SHP77 (cell line): ENCODE data around the gene NNT.
"Not testable (repeated sequence)": the region's sequence is repeated elsewhere in the genome, so short reads cannot be mapped to it uniquely, and the experiment has no call there.

Experiments used
- DNase-seq, 2 experiments: peaks; one replicate each; lab custom pipeline; 2025; lab: John Stamatoyannopoulos, UW

NNT gene

DNA sequence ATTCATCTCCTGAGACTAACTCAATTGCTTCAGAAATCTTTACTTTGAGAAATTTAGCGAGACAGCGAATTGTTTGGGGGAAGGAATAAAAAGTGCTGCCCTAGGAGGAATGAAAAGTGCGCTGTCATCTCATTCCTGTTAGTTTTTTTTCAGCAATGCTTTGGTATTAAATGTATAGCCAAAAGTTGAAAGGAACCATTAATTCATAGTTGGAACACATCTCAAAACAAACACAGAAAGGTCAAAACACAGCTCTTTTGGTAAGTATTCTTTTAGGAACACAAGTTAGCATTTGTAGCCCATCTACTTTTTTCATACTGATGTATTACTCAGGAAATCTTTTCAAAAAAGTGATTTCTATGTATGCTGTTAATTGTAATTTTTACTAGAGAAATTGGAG lies 109.1 kb downstream of the NNT start:
- DNase-seq: no peak

DNA sequence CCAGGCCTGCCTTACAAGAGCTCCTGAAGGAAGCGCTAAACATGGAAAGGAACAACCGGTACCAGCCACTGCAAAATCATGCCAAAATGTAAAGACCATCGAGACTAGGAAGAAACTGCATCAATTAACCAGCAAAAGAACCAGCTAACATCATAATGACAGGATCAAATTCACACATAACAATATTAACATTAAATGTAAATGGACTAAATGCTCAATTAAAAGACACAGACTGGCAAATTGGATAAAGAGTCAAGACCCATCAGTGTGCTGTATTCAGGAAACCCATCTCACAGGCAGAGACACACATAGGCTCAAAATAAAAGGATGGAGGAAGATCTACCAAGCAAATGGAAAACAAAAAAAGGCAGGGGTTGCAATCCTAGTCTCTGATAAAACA lies 116.8 kb downstream of the NNT start:
- DNase-seq: not testable (repeated sequence)

DNA sequence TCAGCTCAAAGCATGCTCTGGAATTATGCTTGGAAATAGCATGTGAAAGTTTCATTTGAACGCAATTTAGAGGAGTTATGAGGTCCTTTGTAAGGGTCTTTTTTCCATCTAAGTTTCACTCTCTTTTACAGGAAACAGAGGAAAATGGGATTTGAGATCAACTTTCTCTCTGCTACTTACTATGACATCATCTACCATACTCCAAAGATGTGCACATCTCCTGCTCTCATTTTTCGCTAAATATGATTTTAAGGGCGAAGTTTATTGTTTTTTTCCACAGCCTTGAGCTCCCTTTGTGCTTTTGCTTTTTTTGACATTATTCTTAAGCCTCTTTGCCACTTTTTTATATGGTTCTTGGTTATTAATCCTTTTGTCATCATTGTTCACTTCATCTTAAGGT lies 125.6 kb downstream of the NNT start:
- DNase-seq: no peak

DNA sequence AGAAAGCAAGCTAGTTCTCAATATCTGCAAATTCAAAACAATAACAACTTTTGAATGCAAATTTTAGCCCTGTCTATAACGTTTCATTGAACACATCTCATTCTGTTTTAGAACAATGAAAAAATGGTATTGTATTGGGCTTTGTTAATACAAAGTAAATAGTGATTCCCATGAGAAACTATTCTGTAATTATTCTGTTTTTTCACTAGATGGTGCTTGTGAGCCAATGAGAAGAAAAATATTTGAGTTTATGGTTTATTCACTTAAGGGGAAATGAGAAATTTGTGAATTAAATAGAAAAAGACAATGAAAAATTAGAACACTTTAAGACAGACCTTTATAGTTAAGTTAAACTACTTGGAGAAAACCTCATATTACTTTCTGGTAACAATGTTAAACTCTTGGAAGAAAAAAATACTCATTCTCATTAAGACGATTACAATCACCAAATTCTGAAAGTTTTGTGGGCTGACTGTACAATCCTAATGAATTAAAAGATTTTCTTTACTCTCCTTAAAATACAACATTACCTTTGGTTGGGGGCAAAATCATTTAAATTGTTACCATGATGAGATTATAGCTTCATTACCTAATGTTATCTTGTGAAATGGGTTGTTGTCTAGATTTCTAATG lies 127.0 kb downstream of the NNT start:
- DNase-seq: peak; percentile 5 to 13

DNA sequence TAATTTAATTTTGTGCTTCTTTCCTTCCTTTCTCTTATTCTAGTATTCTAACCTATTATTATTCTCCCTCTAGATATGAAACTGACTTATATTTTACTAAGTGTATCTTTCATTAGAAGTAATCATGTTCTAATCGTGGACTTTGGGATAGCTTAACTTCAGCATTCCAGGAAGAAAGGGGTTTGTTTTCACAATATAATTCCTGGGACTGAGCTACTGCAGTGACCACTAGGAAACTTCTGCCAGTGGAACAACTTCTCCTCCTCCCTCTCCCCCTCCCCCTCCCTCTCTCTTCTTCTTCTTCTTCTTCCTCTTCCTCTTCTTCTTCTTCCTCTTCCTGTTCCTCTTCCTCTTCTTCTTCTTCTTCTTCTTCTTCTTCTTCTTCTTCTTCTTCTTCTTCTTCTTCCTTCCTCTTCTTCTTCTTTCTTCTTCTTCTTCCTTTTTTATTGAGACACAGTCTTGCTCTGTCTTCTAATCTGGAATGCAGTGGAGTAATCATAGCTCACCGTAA lies 127.9 kb downstream of the NNT start:
- DNase-seq: no peak

DNA sequence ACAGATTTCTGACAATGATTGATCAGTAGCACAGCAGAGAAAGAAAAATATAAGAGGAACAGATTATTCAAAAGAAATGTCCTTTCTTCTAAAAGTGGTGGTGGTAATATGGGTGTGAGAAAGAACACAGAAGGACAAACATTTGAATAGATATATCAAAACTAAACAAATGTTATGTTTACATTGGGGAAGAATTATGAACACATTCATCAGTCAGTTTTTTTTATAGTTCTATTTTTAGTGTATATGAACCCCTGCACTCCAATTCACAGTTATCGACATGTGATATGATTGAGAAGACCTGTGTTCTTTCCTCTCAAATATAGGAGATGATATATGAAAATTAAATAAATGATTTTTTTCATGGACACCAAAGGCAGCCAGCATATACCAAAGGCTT lies 128.6 kb downstream of the NNT start:
- no peak for DNase-seq

DNA sequence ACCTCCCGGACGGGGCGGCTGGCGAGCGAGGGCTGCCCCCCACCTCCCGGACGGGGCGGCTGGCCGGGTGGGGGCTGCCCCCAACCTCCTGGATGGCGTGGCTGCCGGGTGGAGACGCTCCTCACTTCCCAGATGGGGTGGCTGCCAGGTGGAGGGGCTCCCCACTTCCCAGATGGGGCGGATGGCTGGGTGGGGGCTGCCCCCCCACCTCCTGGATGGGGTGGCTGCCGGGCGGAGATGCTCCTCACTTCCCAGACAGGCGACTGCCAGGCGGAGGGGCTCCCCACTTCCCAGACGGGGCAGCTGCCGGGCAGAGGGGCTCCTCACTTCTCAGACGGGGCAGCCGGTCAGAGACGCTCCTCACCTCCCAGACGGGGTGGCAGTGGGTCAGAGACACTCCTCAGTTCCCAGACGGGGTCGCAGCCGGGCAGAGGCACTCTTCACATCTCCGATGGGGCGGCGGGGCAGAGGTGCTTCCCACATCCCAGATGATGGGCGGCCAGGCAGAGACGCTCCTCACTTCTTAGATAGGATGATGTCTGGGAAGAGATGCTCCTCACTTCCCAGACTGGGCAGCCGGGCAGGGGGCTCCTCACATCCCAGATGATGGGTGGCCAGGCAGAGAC lies 143.1 kb downstream of the NNT start:
- DNase-seq: not testable (repeated sequence)

DNA sequence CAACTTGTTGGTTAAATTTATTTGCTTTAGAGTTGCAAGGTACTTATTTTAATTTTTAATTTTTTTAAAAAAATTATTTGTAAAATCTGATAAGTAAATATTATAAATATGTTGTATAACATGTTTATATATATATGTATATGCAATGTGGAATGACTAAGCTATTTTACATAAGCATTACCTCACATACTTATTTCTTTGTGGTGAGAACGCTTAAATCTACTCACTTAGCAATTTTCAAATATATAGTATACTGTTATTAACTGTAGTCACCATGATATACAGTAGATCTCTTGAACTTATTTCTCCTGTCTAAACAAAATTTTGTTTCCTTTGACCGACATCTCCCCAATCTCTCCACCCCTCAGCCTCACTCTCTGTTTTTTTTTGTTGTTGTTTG lies 147.8 kb downstream of the NNT start:
- no peak for DNase-seq

DNA sequence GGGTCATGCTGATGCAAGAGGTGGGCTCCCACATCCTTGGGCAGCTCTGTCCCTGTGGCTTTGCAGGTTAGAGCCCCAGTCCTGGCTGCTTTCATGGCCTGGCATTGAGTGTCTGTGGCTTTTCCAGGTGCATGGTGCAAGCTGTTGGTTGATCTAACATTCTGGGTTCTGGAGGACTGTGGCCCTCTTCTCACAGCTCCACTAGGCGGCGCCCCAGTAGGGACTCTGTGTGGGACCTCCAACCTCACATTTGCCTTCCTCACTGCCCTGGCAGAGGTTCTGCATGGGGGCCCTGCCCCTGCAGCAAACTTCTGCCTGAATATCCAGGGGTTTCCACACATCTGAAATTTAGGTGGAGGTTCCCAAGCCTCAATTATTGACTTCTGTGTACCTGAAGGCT lies 150.1 kb downstream of the NNT start:
- no peak for DNase-seq
